Body of pancreas (tissue), 4 donors: ENCODE data around the gene RPIA.

Experiments
- CTCF ChIP-seq, 7 experiments: fragments of 450-650 bp in 4 of 7; fragments of 200-600 bp in 3 of 7; sonication (generic) in 3 of 7; IDR thresholded peaks; one replicate each; pipeline ENCODE4 v1.5.1; 2016 to 2019; ENCODE audit warnings: antibody characterized with exemption in 7 of 7
- POLR2A ChIP-seq, 3 donors: fragments of 450-650 bp; IDR thresholded peaks; one replicate each; pipeline ENCODE4 v1.6.1; 2016; ENCODE audit warnings: antibody characterized with exemption in 3 of 3, mild to moderate bottlenecking in 2 of 3

GRCh38 chr2:88651646-88652045 is 39.8 kb upstream of the RPIA start:
- no peak for TF ChIP-seq CTCF (IDR thresholded peaks at IDR 0.05)
- no peak for TF ChIP-seq POLR2A (IDR thresholded peaks at IDR 0.05)
